Breast epithelium (tissue), 4 donors: ENCODE measurements around the gene RSBN1L. TPM values are rescaled to one million over a fixed set of nuclear protein-coding genes. Genes with fewer than 3 reads are reported as not detected.
"Not testable (repeated sequence)": the region's sequence is repeated elsewhere in the genome, so short reads cannot be mapped to it uniquely, and the experiment has no call there.

Source experiments
- DNase-seq, 2 donors: peaks; one replicate each; pipeline ENCODE4 v3.0.0-alpha.2; 2019; ENCODE audit warnings: low spot score in 2 of 2
- H3K27ac ChIP-seq, 2 donors: fragments of 200-600 bp; sonication (generic) in 1 of 2; one replicate each; pipeline ENCODE4 v1.5.1; 2016 to 2019; ENCODE audit warnings: mild to moderate bottlenecking in 1 of 2
- H3K27me3 ChIP-seq, 2 donors: fragments of 200-600 bp; sonication (generic) in 1 of 2; one replicate each; pipeline versions ENCODE4 v1.5.1 to v1.6.0; 2017 to 2019; ENCODE audit warnings: control low read depth in 1 of 2, mild to moderate bottlenecking in 1 of 2
- H3K36me3 ChIP-seq: fragments of 200-600 bp; one replicate; pipeline ENCODE4 v1.5.1; 2019
- H3K4me1 ChIP-seq, 2 donors: fragments of 200-600 bp; sonication (generic); one replicate each; pipeline ENCODE4 v1.5.1; 2016 to 2019; ENCODE audit warnings: control low read depth in 1 of 2
- H3K4me3 ChIP-seq, 3 donors: fragments of 200-600 bp; sonication (generic); 1 replicate in 2 of 3; 2 replicates in 1 of 3; pipeline ENCODE4 v1.5.1; 2016 to 2019; ENCODE audit warnings: mild to moderate bottlenecking in 3 of 3, moderate library complexity in 2 of 3
- H3K9me3 ChIP-seq, 2 donors: fragments of 200-600 bp; sonication (generic) in 1 of 2; one replicate each; pipeline ENCODE4 v1.5.1; 2016 to 2019; ENCODE audit warnings: control low read depth in 1 of 2
- CTCF ChIP-seq, 3 donors: fragments of 450-650 bp; IDR thresholded peaks; one replicate each; pipeline ENCODE4 v1.5.1; 2016 to 2017; ENCODE audit warnings: antibody characterized with exemption in 3 of 3, mild to moderate bottlenecking in 3 of 3, moderate library complexity in 3 of 3
- POLR2A ChIP-seq: fragments of 450-650 bp; IDR thresholded peaks from one replicate; pipeline ENCODE4 v1.6.1; 2016; ENCODE audit warnings: antibody characterized with exemption, mild to moderate bottlenecking, moderate library complexity
- POLR2AphosphoS5 ChIP-seq, 3 donors: sonication (generic); formaldehyde crosslinking; IDR thresholded peaks; one replicate each; pipeline ENCODE4 v1.6.1; 2017; ENCODE audit warnings: antibody characterized with exemption in 3 of 3
- intact Hi-C: fragments of 100-400 bp; cut with DNase I; formaldehyde crosslinking; loops from one replicate; pipeline ENCODE4 v1.15.1; 2023; ENCODE audit warnings: low total_unique reads
- total RNA-seq, 3 donors: library from RNA; depleted of rRNA; stranded (reverse); fragments of >200 nt; gene quantifications; one replicate each; pipeline ENCODE4 v1.1.0, GENCODE V29; 2016

Gene RSBN1L
- 10 to 100 TPM; 13.9 to 34.5 (median 29.8) TPM for total RNA-seq

GRCh38 chr7:77696057-77696642, at the start of gene RSBN1L:
TSS of gene RSBN1L (plus strand) at chr7:77696459. CDS start at chr7:77696470, 11 bp downstream.
- Histone ChIP-seq H3K4me1 (peaks cover 4 to 7% of the 10 kb centered on the region in 2 donors), H3K27me3 (no peaks in the 10 kb centered on the region), H3K27ac (peak within 1 kb of the TSS; percentile 95 to 98), H3K36me3 (no peaks in the 10 kb centered on the region), H3K4me3 (peak within 1 kb of the TSS; percentile 75 to 99 (median 95)), H3K9me3 (no peaks in the 10 kb centered on the region)
- peak; percentile 98 to 99 for DNase-seq
- intact Hi-C loops = no loop called here
- peak; percentile 91 for TF ChIP-seq POLR2A
- peak in 2 of 3 donors; percentile 36 to 67 for TF ChIP-seq CTCF (IDR thresholded peaks at IDR 0.05)
- peak; percentile 83 to 98 (median 89) for TF ChIP-seq POLR2AphosphoS5 (IDR thresholded peaks at IDR 0.05)

DNA sequence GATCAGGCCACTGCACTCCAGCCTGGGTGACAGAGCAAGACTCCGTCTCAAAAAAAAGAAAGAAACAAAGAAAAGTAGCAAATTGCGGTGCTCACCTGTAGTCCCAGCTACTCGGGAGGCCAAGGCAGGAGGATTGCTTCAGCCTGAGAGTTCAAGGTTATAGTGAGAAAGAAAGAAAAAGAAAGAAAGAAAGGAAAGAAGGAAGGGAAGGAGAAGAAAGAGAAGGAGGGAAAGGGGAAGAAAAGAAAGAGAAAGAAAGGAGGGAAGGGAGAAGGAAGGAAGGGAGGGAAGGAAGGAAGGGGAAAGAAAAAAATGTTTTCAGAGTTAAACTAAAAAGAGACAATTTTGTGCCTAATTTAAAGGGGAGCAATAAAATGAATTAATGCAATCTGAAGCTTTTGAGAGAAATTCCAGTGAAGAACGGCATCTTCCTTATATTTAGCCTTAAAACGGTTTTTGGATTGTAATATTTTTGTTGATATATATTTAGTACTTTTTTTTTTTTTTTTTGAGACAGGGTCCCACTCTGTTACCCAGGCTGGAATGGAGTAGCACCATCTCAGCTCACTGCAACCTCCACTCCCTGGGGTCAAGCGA, 47.4 kb upstream of the RSBN1L start:
- H3K4me1 ChIP-seq = no peaks in the 10 kb centered on the region
- H3K27me3 ChIP-seq = no peaks in the 10 kb centered on the region
- no peak for DNase-seq
- no peaks in the 10 kb centered on the region for H3K9me3 ChIP-seq
- TF ChIP-seq POLR2AphosphoS5 (IDR thresholded peaks at IDR 0.05) = no peak
- no peak for TF ChIP-seq CTCF (IDR thresholded peaks at IDR 0.05)
- no peak for TF ChIP-seq POLR2A
- H3K36me3 ChIP-seq = no peaks in the 10 kb centered on the region
- intact Hi-C loops = no loop called here
- H3K27ac ChIP-seq = no peak overlapping the region
- no peak overlapping the region for H3K4me3 ChIP-seq

DNA sequence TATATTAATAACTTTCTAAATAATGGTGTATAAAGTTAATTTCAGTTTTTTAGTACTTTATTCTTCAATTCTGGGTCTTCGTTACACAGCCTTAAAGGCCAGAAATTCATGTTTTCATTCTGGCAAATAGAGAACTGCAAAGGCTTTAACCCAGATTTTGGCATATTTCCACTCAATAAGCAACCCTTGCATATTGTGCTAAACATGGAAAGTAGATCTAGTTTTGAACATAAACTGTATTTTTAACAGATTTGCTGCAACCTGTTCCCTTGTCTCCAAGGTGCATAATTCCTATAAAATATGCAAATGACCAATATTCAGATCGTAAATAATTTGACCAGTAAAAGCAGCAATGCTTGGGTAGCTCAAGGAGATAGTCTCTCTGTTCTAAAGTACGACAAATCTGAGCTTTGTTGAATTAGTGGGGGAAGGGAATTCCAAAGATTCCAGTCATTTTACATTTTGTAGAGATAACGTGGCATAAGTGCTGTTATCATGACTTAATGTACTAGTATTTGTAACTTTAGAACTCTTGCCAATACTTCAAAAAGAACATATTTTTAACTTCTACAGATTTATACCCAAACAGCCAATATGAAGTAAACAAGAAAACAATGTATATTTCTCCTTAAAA, 46.4 kb upstream of the RSBN1L start:
- no peak for DNase-seq
- TF ChIP-seq POLR2A = no peak
- H3K4me1 ChIP-seq = no peaks in the 10 kb centered on the region
- no peaks in the 10 kb centered on the region for H3K27me3 ChIP-seq
- no peaks in the 10 kb centered on the region for H3K9me3 ChIP-seq
- no peak overlapping the region for H3K4me3 ChIP-seq
- intact Hi-C loops = loop anchor here (10.0 kb wide), 1 partner anchor 1655 kb away; no protein-coding TSS in a partner anchor
- H3K36me3 ChIP-seq = no peaks in the 10 kb centered on the region
- no peak overlapping the region for H3K27ac ChIP-seq

- TF ChIP-seq POLR2AphosphoS5 (IDR thresholded peaks at IDR 0.05) (no peak), CTCF (IDR thresholded peaks at IDR 0.05) (peak; percentile 61 to 73 (median 65))
- Histone ChIP-seq H3K27ac (no peak overlapping the region), H3K36me3 (no peaks in the 10 kb centered on the region), H3K27me3 (no peaks in the 10 kb centered on the region), H3K9me3 (no peaks in the 10 kb centered on the region), H3K4me3 (no peak overlapping the region), H3K4me1 (no peaks in the 10 kb centered on the region)
- no peak for DNase-seq
- intact Hi-C loops = loop anchor here (10.0 kb wide), 1 partner anchor 1653 kb away; no protein-coding TSS in a partner anchor
These were observed 44.6 kb upstream of the RSBN1L start for GRCh38 chr7:77651575-77652162.

GRCh38 chr7:77652826-77653225, 43.4 kb upstream of the RSBN1L start:
- intact Hi-C loops = loop anchor here (10.0 kb wide), 1 partner anchor 1652 kb away; no protein-coding TSS in a partner anchor
- not testable (repeated sequence) for H3K9me3 ChIP-seq, H3K4me1 ChIP-seq, H3K36me3 ChIP-seq, H3K27ac ChIP-seq, H3K4me3 ChIP-seq, H3K27me3 ChIP-seq, DNase-seq

GRCh38 chr7:77653572-77653971, 42.7 kb upstream of the RSBN1L start:
- Histone ChIP-seq H3K36me3 (no peaks in the 10 kb centered on the region), H3K4me1 (no peaks in the 10 kb centered on the region), H3K27me3 (no peaks in the 10 kb centered on the region), H3K4me3 (no peak overlapping the region), H3K27ac (no peak overlapping the region), H3K9me3 (no peaks in the 10 kb centered on the region)
- intact Hi-C loops = loop anchor here (10.0 kb wide), 1 partner anchor 1651 kb away; no protein-coding TSS in a partner anchor
- no peak for DNase-seq
- no peak for TF ChIP-seq POLR2A
